GM21423 (cell line): Measurements from ENCODE around the gene NBPF9.
"Not testable (repeated sequence)": the region's sequence is repeated elsewhere in the genome, so short reads cannot be mapped to it uniquely, and the experiment has no call there.

Experiments
- ATAC-seq: cut with Tn5 transposase; IDR thresholded peaks from one replicate; pipeline ENCODE4 v1.9.1; 2021; ENCODE audit warnings: mild to moderate bottlenecking, moderate library complexity; ENCODE audit not compliant: unreplicated experiment

NBPF9 gene, protein sequence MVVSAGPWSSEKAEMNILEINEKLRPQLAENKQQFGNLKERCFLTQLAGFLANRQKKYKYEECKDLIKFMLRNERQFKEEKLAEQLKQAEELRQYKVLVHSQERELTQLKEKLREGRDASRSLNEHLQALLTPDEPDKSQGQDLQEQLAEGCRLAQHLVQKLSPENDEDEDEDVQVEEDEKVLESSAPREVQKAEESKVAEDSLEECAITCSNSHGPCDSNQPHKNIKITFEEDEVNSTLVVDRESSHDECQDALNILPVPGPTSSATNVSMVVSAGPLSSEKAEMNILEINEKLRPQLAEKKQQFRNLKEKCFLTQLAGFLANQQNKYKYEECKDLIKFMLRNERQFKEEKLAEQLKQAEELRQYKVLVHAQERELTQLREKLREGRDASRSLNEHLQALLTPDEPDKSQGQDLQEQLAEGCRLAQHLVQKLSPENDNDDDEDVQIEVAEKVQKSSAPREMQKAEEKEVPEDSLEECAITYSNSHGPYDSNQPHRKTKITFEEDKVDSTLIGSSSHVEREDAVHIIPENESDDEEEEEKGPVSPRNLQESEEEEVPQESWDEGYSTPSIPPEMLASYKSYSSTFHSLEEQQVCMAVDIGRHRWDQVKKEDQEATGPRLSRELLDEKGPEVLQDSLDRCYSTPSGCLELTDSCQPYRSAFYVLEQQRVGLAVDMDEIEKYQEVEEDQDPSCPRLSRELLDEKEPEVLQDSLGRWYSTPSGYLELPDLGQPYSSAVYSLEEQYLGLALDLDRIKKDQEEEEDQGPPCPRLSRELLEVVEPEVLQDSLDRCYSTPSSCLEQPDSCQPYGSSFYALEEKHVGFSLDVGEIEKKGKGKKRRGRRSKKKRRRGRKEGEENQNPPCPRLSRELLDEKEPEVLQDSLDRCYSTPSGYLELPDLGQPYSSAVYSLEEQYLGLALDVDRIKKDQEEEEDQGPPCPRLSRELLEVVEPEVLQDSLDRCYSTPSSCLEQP (N-terminal part only)

DNA sequence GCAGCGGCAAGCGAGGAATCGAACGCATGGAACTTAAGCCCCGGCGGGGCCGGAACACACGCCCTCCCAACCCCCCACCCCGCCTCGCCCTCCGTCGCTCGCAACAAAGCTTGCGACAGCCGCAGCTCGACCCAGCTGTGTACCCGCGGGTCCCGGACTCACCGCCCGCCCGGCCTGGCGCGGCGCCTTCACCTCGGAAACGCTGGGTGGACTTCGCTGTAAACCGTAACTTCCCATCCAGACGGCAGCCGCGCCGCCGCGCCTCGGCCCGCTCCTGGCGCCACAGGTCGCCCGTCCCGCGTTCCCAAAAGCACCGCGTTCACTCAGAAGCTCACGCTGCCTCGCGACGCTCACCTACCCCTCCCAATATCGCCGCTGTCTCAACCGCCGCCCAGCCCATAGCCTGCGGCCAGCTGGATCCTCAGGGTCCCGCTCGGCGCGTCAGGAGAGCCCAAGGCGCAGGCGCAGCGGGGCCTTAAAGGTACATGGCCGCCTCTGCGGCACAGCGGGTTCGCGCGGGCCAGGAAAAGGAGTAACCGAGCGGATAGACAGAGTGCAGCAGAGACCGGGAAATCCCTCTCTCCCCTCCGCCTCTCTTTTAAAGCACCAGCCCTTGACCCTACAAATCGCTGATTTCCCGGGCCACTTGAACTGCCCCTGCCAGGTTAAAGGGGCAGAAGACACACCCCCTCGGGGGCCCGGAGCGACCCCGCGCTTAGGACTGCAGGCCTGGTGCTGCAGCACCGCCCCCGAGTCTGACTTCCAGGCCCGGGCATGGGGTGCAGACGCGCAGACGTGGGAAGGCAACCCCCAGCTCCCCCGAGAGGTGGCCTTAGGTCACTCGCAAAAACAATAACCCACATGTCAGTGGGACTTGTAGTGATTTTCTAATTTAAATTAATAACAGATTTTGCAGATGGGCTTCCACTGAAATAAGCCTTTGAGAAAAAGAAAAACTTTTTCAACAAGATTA lies at the start of gene NBPF9:
NBPF9 (minus strand) TSS at position 443 of the 973 bp plus-strand sequence. CDS start 21,412 bp downstream, outside the sequence.
- peak; percentile 90 for ATAC-seq

DNA sequence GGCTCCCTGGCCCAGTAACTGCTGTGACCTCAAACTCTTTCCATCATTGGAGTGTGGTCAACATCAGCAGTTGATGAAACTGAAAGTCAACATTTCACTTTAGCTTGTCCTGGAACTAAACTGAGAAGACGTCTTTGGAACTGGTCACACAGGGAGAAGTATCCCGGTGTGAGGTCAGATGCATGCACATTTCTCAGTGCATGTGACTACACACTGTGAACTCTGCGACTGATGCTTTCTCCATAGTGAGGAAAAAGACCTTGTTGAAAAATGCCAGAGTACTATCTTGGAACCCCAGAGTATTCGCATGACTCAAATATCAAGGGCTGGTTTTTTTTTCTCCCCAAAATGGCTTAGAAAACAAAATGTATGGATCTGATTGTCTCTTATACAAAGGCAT lies 46.6 kb upstream of the NBPF9 start:
- ATAC-seq: not testable (repeated sequence)

DNA sequence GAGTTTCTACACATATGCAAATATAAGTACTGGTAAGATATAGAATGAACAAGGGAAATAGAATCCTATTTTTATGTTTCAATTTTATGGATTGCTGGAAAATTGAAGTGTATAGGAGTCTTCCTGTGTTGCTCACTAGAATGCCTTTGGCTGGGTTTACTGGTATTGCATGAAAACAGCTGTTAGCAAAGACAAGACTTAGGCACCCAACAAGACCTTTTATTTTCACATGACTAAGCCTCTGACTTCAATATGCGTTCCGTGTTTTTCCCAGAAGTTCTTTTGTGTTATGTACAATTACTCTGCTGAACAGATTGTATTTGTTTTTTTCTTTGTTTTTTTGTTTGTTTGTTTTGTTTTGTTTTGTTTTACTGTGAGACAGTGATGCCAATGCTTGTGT lies 34.2 kb upstream of the NBPF9 start:
- ATAC-seq: not testable (repeated sequence)

DNA sequence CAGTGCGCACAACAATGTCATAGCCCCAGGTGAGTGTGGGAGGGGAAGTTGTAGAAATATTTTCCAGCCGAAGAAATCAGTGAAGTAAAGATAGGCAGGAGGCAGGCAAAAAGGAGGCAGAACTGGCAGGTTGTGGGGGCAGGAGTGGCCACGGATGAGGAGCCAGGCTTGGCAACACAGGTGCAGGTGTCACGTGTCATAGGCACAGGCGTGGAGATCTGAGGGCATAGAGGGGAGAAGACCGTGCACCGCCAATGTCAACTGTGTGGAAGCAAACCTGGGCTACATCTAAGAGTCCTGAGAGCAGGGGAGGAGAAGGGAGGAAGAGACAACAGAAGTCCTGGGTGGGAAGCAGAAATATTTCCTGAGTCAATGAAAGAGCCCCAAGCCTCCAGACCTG lies 27.6 kb upstream of the NBPF9 start:
- not testable (repeated sequence) for ATAC-seq

DNA sequence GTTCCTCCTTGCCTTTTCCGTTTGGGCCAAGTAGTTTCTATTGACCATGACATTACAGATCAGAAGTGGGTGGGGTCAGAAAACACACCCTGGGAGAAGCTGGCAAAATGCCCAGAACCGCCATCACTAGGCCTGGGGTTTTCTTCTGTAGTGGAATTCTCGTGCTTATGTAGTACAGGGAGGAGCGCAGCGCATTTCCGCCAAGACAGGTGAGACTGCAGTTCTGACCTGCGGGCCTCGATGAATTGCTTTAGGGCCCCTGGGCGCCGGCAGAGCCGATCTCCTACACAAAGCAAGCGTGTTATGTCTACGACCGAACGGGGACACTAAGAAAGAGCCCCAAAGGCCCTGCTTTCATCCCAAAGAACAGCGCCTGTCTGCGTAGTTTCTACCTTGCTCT lies 25.9 kb upstream of the NBPF9 start:
- not testable (repeated sequence) for ATAC-seq

DNA sequence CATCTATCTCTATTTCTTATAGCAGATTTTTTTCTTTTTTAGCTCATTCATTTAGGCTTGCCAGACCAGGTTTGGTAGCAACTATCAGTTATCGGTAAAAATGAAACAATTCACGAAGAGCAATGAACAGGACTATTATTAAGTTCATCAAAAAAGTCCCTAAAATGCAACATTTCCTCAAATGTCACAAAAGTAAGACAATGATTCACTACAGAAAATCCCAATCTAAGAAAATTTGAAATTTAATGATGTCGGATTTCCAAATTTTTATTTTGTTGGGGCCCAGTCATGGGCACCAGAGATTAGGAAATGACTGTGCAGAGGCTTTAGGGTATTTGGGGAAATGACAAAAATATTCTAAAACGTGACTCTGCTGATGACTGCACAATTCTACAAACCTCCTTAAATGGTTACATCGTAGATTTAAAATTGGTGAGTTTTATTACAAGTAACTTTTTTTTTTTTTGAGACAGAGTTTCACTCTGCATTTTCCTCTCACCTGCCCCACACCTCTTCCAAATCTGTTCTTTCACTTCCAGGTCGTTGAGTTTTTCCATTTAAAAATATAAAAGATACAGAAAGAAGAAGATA lies 23.3 kb upstream of the NBPF9 start:
- not testable (repeated sequence) for ATAC-seq

DNA sequence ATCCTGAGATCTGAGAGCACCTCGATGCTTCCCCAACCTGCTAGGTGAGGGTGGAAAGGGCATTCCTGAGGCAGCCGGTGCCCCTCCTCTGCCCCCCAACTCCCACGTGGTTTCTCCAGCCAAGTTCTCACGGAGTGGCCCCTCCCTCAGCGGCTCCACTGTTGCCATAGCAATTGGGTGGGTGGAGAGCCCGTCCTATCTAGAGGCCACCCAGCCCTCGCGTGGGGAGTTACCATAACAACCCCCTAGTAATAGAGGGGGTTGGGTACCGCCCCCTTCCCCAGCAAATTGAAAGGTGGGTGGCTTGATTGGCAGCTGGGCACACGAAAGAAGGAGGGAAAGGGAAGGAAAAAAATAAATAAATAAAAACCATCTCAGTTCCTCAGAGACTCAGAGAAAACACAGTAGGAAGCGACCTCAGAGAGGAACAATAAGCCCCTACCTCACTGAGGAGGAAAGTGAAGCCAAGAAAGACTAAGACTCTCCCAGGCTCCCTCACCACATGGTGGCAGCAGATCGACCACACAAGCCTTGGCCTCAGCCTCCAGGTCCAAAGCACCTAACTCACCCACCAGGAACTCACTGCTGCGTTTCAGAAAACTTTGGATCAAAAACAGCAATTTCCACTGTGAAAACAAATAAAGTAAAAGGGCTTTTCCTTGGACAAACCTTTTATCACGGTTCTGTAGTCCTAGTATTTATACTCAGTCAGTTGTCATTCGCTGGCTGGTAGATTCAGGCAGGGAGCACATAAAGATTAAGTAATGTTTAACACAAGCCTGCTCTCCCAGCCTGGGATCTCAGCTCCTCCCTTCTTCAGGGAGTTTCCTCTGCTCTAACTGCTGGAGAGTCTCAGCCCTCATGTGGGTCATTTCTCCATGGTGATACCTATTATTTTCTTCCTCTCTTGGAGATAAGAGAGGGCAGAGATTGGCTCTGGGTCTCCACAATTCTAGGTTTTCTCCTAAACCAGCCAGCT lies 20.9 kb upstream of the NBPF9 start:
- not testable (repeated sequence) for ATAC-seq

DNA sequence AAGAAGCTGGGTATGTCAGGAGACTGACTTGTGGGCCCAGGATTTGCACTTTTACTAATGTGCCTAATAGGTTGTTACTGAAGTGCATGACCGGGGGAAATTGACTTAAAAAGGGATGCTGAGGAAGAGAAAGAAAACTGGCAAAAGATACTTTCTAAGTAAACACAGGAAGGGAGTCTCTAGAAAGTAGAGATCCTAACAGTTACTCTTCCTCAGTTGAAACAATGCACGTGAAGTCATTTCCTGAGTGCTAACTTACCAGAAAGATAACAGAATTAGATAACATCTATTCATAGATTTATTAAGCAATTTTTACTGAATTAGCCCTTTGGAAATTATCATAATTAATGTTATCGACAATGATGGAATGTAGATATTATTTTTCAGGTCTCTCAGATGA lies 9.5 kb upstream of the NBPF9 start:
- not testable (repeated sequence) for ATAC-seq

DNA sequence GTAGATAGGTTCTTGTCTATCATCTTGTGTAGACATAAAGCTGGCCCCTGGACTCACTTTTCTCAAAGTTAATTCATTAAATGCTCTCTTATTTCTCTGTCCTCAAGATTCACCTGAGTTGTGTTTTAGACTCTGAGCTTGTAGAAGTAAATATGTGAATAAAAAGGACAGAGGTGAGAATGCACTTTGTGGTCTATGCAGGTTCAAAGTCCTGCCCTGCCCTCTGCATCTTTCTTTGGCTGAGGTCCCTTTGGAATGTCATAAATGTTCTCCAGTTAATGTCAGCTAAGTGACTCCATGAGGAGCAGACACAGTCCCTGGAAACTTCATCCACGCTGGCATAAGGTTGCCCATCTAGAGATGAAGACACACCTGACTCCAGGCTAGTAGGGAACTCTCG lies 7.0 kb upstream of the NBPF9 start:
- ATAC-seq: not testable (repeated sequence)

DNA sequence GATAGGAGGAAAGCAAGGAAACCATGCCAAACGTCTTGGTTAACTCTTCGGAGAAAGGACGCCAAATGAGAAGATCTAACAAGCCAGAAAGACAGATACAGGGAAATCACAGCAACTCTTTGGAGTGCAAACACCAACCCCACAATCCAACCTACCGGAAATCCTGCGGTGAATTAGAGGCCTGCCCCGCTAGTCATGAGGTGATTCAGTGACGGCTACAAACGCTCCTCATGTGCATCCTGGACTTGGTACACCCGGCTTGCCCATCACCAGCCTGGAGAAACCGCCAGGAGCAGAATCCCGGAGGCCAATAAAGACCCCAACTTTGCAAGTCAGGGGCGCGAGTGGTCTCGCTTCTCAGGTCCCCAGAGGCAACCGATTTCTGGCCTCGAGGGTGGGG lies 777 bp downstream of the NBPF9 start:
- ATAC-seq: not testable (repeated sequence)

DNA sequence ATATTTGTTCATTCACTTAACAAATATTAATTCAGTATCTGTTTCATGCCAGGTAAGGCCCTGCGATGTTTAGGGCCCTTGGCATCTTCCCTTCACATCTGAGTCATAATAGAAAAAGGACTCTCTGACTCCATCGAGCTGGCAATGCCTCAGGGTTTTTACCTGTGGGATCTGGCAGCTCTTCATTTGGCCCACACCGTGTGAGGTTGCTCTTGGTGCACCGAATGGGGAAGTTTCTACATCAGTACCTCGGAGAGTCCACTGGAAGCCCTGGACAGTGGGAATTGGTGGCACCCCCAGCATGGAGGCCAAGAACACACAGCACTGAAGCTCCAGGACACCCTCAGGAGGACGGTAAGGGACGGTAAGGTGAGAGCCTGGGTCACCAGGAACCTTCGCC lies 5.1 kb downstream of the NBPF9 start:
- not testable (repeated sequence) for ATAC-seq

DNA sequence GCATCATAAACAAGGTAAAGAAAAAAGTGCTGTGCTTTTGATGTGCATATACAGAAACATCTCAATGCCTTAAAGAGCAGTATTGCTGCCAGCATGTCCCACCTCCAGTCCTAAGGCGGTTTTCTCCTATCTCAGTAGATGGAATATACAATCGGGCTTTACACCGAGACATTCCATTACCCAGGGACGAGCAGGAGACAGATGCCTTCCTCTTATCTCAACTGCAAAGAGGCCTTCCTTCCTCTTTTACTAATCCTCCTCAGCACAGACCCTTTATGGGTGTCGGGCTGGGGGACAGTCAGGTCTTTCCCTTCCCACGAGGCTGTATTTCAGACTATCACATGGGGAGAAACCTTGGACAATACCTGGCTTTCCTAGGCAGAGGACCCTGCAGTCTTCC lies 10.2 kb downstream of the NBPF9 start:
- ATAC-seq: not testable (repeated sequence)

DNA sequence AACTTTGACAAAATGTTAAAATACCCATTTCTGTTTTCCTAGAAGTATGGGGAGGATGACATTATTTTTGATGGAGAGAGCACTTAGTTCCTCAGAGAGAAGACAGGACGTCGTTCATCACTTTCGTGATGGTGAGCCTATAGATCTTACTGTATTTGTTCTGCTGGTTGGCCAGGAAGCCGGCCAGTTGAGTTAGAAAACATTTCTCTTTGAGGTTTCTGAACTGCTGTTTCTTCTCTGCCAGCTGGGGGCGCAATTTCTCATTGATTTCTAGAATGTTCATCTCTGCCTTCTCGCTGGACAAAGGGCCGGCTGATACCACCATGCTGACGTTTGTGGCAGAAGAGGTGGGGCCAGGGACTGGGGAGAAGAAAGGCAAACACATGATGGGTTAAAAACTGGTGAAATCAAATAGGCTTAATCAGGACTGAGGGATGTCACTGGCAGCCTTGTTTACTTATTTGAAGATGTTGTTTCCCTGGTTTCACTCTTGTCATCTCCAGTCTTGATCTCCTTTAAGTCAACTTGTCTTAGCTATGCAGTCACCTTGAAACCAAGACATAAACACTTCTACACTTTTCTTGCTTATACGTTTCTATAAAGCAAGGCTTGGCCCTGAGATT lies 27.7 kb downstream of the NBPF9 start:
- ATAC-seq: not testable (repeated sequence)

DNA sequence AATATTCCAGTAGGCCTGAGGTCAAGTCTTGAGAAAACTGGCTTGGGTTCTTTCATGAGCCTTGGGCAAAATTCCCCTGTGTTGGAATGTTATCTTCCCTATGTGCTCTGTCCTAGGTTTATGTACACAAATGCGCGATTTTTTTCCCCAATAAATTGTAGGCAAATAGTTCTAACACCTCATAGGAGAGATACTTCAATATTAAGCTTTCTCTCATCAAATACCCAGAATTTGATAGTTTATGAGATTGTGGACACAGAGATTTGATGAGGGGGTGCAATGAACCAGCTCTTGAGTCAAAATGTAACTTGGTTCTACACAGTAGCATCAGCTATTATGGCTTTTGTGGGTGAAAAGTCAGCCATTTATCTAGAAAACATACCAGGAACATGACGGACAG lies 38.7 kb downstream of the NBPF9 start:
- ATAC-seq: not testable (repeated sequence)

DNA sequence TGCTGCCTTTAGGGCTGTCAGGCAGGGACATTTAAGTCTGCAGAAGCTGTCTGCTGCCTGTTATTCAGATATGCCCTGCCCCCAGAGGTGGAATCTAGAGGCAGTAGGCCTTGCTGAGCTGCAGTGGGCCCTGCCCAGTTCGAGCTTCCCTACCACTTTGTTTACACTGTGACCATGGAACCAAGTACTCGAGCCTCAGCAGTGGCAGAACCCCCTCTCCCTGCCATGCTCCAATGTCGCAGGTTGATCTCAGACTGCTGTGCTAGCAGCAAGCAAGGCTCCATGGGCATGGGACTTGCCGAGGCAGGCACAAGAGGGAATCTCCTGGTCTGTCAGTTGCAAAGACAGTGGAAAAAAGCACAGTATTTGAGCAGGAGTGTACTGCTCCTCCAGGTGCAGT lies 60.3 kb downstream of the NBPF9 start:
- not testable (repeated sequence) for ATAC-seq

DNA sequence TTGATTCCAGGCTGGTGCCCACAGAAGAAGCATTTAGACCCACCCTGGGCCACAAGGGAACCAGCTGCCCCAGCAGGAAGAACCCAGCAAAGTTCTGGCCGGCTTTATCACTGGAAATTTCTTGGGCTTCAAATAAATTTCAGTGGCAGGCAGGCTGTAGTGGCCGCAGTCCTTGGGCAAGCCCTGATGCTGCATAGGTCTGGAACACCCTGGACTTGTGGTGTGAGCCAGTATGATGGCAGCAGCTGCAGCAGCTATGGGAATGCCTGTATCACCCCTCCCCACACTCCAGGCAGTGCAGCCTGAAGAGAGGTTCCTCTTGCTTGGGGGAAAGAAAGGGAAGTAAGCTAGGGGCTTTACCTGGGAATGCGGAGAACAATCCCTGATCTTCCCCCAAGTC lies 69.4 kb downstream of the NBPF9 start:
- not testable (repeated sequence) for ATAC-seq

DNA sequence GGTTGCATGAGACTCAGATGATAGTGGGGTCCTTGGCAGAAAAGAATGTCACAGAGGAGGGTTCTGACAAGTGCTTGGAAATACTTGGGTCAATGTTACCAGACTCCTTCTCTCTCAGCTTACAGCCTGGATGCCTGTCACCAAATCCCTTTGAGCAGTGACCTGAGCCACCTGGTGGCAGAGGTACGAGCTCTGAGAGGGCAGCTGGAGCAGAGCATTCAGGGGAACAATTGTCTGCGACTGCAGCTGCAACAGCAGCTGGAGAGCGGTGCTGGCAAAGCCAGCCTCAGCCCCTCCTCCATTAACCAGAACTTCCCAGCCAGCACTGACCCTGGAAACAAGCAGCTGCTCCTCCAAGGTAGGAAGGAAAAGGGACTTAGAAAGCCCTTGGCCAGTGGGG lies 79.0 kb downstream of the NBPF9 start:
- not testable (repeated sequence) for ATAC-seq

DNA sequence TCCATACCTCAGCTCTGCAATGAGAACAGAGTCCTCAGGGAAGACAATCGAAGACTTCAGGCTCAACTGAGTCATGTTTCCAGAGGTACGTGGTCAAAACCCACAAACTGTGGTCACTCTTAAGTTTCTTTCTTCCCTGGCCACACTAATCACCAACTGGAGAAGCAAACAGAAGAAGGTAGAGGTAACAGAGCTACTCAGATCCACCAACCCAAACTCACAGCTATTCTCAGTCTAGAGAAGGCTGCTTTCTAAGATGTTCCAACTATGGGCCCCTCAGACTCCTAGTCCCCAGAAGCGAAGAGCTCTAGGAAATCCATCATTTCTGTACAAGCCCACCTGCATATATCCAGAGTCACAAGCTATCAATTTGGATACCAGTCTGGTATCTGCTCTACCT lies 84.8 kb downstream of the NBPF9 start:
- ATAC-seq: not testable (repeated sequence)
